Esophagus squamous epithelium (tissue), 4 donors: Measurements from ENCODE around the gene PRRT3.
"Not testable (repeated sequence)": the region's sequence is repeated elsewhere in the genome, so short reads cannot be mapped to it uniquely, and the experiment has no call there.

Source experiments
- POLR2A ChIP-seq, 4 donors: fragments of 450-650 bp; IDR thresholded peaks; one replicate each; pipeline ENCODE4 v1.6.1; 2017; ENCODE audit warnings: antibody characterized with exemption in 4 of 4, mild to moderate bottlenecking in 4 of 4, moderate library complexity in 3 of 4
- TF ChIP-seq, protein P1 (sequence below), 6 experiments: fragments of 450-650 bp in 4 of 6; fragments of 200-600 bp in 2 of 6; sonication (generic) in 2 of 6; IDR thresholded peaks; one replicate each; pipeline ENCODE4 v1.5.1; 2016 to 2019; ENCODE audit warnings: antibody characterized with exemption in 6 of 6, mild to moderate bottlenecking in 4 of 6, moderate library complexity in 4 of 6

- TF ChIP-seq, protein P1, sequence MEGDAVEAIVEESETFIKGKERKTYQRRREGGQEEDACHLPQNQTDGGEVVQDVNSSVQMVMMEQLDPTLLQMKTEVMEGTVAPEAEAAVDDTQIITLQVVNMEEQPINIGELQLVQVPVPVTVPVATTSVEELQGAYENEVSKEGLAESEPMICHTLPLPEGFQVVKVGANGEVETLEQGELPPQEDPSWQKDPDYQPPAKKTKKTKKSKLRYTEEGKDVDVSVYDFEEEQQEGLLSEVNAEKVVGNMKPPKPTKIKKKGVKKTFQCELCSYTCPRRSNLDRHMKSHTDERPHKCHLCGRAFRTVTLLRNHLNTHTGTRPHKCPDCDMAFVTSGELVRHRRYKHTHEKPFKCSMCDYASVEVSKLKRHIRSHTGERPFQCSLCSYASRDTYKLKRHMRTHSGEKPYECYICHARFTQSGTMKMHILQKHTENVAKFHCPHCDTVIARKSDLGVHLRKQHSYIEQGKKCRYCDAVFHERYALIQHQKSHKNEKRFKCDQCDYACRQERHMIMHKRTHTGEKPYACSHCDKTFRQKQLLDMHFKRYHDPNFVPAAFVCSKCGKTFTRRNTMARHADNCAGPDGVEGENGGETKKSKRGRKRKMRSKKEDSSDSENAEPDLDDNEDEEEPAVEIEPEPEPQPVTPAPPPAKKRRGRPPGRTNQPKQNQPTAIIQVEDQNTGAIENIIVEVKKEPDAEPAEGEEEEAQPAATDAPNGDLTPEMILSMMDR (IDR thresholded peaks at IDR 0.05) = not testable (repeated sequence)
- TF ChIP-seq POLR2A (IDR thresholded peaks at IDR 0.05) = not testable (repeated sequence)
Measured at GRCh38 chr3:9896755-9897407, 55.3 kb downstream of the PRRT3 start.
